T-helper 17 cell (primary cell): ENCODE measurements around the gene MOK. TPM values are rescaled to one million over a fixed set of nuclear protein-coding genes. Genes with fewer than 3 reads are reported as not detected.

ENCODE experiments used
- ATAC-seq: fragments of 150-1000 bp; cut with Tn5 transposase; 2 replicates; pipeline ENCODE4 v1.10.0; 2021; ENCODE audit warnings: mild to moderate bottlenecking, moderate library complexity
- DNase-seq, 3 donors: peaks; one replicate each; pipeline versions ENCODE4 v3.0.0 to v3.0.0-alpha.2; 2020 to 2021
- H3K9me3 ChIP-seq: one replicate; pipeline ENCODE4 v1.7.0; 2013; ENCODE audit warnings: low read length, mild to moderate bottlenecking; ENCODE audit not compliant: control insufficient read depth, poor library complexity, severe bottlenecking
- H3K27ac Mint-ChIP-seq: one replicate; pipeline ENCODE4 v1.8.0; 2022; ENCODE audit warnings: mild to moderate bottlenecking, moderate library complexity, mixed read lengths
- H3K27me3 Mint-ChIP-seq: one replicate; pipeline ENCODE4 v1.8.0; 2022; ENCODE audit warnings: mixed read lengths
- H3K36me3 Mint-ChIP-seq: one replicate; pipeline ENCODE4 v1.8.0; 2022; ENCODE audit warnings: low read depth, mixed read lengths
- H3K4me1 Mint-ChIP-seq: one replicate; pipeline ENCODE4 v1.8.0; 2022; ENCODE audit warnings: mild to moderate bottlenecking, mixed read lengths
- H3K4me3 Mint-ChIP-seq: one replicate; pipeline ENCODE4 v1.8.0; 2022; ENCODE audit warnings: mild to moderate bottlenecking, moderate library complexity, mixed read lengths
- total RNA-seq, 4 donors: library from RNA in 2 of 4; stranded (reverse) in 2 of 4; gene quantifications; one replicate each; pipeline ENCODE4 v1.2.3 and lab custom pipeline; 2022 to 2026

Gene MOK
- total RNA-seq, 2 donors from 2014 or later = 3.7 to 4.7 TPM

DNA sequence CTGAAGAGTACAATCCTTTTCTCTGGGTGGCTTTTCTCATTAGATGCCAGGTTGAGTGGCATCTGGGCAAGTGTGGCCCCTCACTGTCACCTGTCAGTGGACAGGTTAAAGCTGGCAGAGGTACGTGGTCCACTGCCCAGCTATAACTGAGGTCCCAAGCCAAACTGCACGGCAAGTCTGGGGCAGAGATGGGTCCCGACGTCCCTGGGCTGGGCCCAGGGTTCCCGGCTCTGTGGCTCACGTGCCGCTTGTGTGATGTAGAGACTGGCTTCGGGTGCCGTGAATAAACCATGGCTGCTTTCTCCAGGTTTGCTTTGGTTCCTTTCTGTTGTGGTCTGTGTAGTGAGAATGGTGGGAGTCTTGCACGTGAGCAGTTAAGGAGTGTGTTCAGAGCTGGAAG, 87.6 kb downstream of the MOK start:
- ATAC-seq = no peak
- Mint-ChIP-seq H3K4me1 (peaks cover 10% of the 10 kb centered on the region), H3K4me3 (no peak overlapping the region), H3K27ac (peak overlapping the region; percentile 49), H3K27me3 (no peaks in the 10 kb centered on the region), H3K36me3 (no peaks in the 10 kb centered on the region)
- no peaks in the 10 kb centered on the region for H3K9me3 ChIP-seq
- DNase-seq = no peak

DNA sequence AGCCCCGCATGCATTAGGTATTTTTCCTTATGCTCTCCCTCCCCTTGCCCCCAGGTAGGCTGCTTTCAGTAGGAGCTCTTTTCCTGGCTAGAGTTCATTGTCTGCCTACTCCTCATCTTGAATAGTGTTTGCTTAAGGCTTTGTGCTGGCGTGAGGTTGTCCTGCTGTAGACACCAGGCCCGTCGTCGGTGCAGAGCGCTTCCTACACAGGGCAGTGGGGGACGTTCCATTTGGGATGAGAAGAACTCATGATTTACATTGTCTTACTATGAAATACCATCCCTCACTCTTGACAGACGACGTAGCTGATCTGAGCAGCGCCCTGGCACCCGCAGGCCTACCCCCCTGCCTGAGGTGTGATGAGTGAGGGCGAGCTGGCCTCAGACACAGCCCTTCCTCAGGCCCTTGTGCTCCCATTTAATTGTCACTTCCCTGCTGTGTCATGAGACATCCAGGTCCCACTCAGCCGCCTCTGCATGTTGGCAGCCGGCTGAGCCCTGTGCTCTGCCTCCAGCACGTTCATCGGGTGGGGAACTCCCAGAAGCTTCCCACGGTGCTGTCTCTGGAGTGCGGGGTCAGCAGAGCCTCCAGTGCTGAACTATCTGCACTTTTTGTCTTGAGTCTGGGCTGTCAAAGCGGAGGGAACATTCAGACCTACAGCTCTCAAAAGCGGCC, 89.3 kb downstream of the MOK start:
- Mint-ChIP-seq H3K4me3 (no peak overlapping the region), H3K36me3 (no peaks in the 10 kb centered on the region), H3K27me3 (no peaks in the 10 kb centered on the region), H3K4me1 (peaks cover 10% of the 10 kb centered on the region), H3K27ac (no peak overlapping the region)
- DNase-seq (no peak), ATAC-seq (no peak)
- no peaks in the 10 kb centered on the region for H3K9me3 ChIP-seq

DNA sequence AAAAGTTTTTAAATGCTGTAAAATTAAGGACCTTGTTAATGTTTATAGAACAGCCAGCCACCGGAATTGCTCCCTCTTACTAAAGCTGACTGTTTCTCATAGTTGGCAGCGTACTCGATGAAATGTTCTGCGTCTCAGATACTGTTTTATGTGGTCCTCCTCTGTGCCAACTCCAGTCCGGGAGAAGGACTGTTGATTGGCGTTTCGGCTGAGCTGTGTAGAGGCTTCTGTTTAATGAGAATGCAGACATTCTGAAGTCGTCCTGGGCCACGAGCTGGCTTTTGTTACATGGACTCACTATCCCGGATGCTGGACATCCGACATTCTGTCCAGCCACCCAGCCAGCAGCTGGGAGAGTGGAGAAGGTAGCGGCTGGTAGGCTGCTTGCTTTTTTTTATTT, 89.9 kb downstream of the MOK start:
- H3K9me3 ChIP-seq = no peaks in the 10 kb centered on the region
- Mint-ChIP-seq H3K36me3 (no peaks in the 10 kb centered on the region), H3K4me1 (peaks cover 10% of the 10 kb centered on the region), H3K27me3 (no peaks in the 10 kb centered on the region), H3K27ac (no peak overlapping the region), H3K4me3 (no peak overlapping the region)
- DNase-seq (no peak), ATAC-seq (no peak)

DNA sequence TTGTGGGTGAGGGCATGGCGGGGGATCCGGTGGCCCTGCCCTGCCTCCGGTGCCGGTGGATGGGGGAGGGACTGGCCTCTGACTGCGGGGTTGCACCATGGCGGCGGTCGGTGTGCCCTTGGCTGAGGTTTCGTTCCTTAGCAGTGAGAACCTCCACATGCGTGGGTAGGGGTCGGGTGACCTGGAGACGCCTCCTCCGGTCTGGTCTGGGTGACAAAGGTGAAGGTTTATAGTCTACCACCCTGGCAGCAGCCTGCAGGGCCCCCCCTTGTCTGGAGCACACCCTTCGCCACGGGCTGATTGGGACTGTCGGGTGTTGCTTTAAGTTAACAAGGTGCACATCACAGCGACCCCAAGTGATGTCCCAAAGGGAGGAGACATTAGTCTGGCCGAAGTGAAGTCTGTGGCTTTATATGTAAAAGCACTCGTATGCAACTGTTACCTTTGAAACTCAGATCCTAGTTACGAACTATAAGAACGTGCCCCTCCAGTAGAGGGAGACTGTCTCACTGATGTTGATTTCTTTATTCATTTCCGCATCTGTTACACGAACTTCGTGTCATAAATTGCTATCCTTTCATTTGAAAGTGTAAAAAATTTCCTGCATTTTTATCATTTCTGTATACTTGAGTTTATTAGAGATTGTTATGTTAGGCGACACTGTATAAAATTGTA, 90.8 kb downstream of the MOK start:
- no peak for ATAC-seq
- Mint-ChIP-seq H3K4me1 (peaks cover 9% of the 10 kb centered on the region), H3K27me3 (no peaks in the 10 kb centered on the region)

DNA sequence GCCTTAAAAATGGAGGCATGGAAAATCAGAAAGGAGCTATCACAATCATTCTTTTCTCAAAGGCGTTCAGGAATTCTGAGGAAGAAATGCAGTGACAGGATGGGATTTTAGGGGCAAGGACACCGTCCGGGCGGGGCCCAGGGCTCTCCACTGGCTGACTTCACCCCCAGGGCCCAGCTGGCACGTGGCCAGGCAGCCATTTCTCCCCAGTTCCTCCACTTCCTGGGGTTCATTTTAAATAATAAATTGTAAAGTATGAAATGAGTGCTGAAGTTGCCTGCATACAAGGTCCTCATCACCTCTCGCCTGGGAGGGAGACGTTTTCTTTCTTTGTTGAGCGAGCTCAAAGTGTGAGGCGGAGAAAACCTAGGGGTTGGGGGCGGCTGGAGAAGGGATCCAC, 91.5 kb downstream of the MOK start:
- DNase-seq (no peak), ATAC-seq (no peak)
- Mint-ChIP-seq H3K36me3 (peaks cover 4% of the 10 kb centered on the region), H3K4me1 (peaks cover 8% of the 10 kb centered on the region), H3K4me3 (no peak overlapping the region), H3K27ac (no peak overlapping the region), H3K27me3 (no peaks in the 10 kb centered on the region)
- no peaks in the 10 kb centered on the region for H3K9me3 ChIP-seq

More for the DNA sequence above, 90.8 kb downstream of the MOK start:
- no peak for DNase-seq
- no peak overlapping the region for H3K4me3 Mint-ChIP-seq
- H3K36me3 Mint-ChIP-seq = peaks cover 4% of the 10 kb centered on the region
- H3K9me3 ChIP-seq = no peaks in the 10 kb centered on the region
- H3K27ac Mint-ChIP-seq = no peak overlapping the region

DNA sequence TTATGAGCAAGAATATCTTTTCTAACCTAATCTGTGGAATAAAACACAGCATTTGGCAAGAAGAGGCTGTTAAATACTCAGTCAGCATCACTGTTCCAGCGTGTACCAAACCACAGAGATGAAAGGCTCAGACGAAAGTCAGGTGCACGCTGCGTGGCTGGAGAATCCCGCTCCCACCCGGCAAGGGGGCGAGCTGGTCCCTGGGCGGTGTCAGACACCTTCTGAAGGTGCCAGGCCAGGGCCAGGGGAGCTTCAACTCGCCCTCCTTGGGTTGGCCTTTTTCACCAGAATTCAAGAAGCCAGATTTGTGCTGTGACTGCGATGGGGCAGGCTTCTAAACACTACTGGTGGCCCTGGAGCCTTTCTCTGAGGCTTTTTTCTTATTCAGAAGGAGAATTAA, 92.1 kb downstream of the MOK start:
- H3K27ac Mint-ChIP-seq = no peak overlapping the region
- DNase-seq (no peak), ATAC-seq (no peak)
- no peak overlapping the region for H3K4me3 Mint-ChIP-seq
- no peaks in the 10 kb centered on the region for H3K9me3 ChIP-seq
- no peaks in the 10 kb centered on the region for H3K27me3 Mint-ChIP-seq
- H3K36me3 Mint-ChIP-seq = peaks cover 4% of the 10 kb centered on the region
- H3K4me1 Mint-ChIP-seq = peaks cover 8% of the 10 kb centered on the region

GRCh38 chr14:102212356-102212755, 92.6 kb downstream of the MOK start:
- H3K27me3 Mint-ChIP-seq = no peaks in the 10 kb centered on the region
- no peak overlapping the region for H3K4me3 Mint-ChIP-seq
- peaks cover 5% of the 10 kb centered on the region for H3K4me1 Mint-ChIP-seq
- ATAC-seq (no peak), DNase-seq (no peak)
- peaks cover 4% of the 10 kb centered on the region for H3K36me3 Mint-ChIP-seq
- H3K27ac Mint-ChIP-seq = no peak overlapping the region
- no peaks in the 10 kb centered on the region for H3K9me3 ChIP-seq

GRCh38 chr14:102211240-102211639, 93.7 kb downstream of the MOK start:
- no peak overlapping the region for H3K4me3 Mint-ChIP-seq

DNA sequence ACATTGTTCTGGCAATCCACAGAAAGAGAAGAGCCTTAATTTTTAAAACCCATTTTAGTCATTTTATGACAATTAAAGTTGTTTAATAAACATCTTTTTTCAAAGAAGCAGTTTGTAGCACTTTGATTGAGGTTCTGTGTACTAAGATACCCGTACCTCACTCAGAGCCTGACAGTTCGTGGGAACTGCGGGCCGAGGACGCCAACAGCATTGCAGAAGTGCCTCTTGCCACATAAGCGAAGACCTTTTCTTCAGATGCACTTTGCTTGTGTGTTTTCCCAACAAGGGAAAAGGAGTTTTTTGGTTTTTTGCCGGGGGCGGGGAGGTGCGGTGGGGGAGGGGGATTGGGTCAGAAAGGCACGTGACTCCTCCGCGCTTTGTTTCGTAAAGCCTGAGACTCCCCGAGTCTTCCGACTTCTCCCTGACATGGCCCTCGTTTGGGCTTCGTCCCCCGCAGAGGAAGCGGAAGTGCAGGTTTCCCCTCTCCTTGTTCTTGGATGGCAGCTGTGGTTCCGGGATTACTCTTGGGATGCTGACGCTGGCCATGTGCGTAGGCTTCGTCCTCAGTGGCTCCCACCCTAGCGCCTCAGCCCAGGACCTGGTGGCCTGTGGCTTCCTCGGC, 94.4 kb downstream of the MOK start:
- Mint-ChIP-seq H3K4me3 (no peak overlapping the region), H3K27ac (no peak overlapping the region), H3K4me1 (peaks cover 5% of the 10 kb centered on the region), H3K27me3 (no peaks in the 10 kb centered on the region), H3K36me3 (peaks cover 4% of the 10 kb centered on the region)
- ATAC-seq = no peak
- H3K9me3 ChIP-seq = no peaks in the 10 kb centered on the region
- no peak for DNase-seq

More at GRCh38 chr14:102211240-102211639, 93.7 kb downstream of the MOK start:
- Mint-ChIP-seq H3K36me3 (peaks cover 4% of the 10 kb centered on the region), H3K4me1 (peaks cover 5% of the 10 kb centered on the region), H3K27me3 (no peaks in the 10 kb centered on the region), H3K27ac (peak overlapping the region; percentile 60)
- DNase-seq (no peak), ATAC-seq (no peak)
- no peaks in the 10 kb centered on the region for H3K9me3 ChIP-seq

GRCh38 chr14:102209224-102209966, 95.6 kb downstream of the MOK start:
- no peak for ATAC-seq
- H3K27ac Mint-ChIP-seq = peak overlapping the region; percentile 76
- peaks cover 4% of the 10 kb centered on the region for H3K36me3 Mint-ChIP-seq
- no peak for DNase-seq
- peaks cover 5% of the 10 kb centered on the region for H3K4me1 Mint-ChIP-seq
- H3K4me3 Mint-ChIP-seq = no peak overlapping the region
- H3K9me3 ChIP-seq = no peaks in the 10 kb centered on the region
- H3K27me3 Mint-ChIP-seq = no peaks in the 10 kb centered on the region

DNA sequence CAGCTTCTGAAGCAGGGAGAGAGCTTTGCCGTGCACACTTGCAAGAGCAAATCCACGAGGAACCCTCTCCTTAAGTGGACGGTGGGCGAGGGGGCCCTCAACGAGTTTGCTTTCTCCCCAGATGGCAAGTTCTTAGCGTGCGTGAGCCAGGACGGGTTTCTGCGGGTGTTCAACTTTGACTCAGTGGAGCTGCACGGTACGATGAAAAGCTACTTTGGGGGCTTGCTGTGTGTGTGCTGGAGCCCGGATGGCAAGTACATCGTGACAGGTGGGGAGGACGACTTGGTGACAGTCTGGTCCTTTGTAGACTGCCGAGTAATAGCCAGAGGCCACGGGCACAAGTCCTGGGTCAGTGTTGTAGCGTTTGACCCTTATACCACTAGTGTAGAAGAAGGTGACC, 96.2 kb downstream of the MOK start:
- H3K36me3 Mint-ChIP-seq = peaks cover 4% of the 10 kb centered on the region
- no peak for ATAC-seq

DNA sequence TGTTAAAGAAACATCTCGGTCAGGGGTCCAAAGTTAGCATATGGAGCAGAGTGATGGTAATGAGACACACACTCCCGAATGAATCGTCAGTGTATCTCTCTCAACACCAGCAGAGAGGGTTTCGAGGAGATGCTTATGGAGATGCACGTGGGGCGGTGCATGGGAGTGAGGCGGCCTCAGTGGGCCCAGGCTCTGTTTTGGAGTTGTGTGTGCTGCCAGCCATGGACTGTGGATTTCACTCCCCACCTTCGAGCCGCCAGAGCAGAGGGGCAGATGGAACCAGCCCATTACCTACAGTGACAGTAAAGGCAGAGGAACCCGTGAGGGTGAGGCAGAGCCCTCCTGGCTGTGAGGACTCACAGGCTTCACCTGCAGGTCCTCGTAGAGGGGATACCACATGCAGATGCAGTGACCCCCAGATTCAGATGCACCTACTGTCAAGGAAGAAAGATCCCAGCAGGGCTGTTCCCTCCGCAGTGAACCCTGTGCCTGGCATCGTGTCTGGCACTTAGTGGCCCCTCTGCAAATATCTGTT, 97.1 kb downstream of the MOK start:
- H3K4me3 Mint-ChIP-seq = no peak overlapping the region
- peaks cover 7% of the 10 kb centered on the region for H3K4me1 Mint-ChIP-seq
- ATAC-seq = no peak
- peak overlapping the region; percentile 53 for H3K27ac Mint-ChIP-seq
- H3K36me3 Mint-ChIP-seq = peaks cover 4% of the 10 kb centered on the region
- no peaks in the 10 kb centered on the region for H3K27me3 Mint-ChIP-seq
- H3K9me3 ChIP-seq = no peaks in the 10 kb centered on the region
- no peak for DNase-seq

More for the DNA sequence above, 96.2 kb downstream of the MOK start:
- Mint-ChIP-seq H3K27me3 (no peaks in the 10 kb centered on the region), H3K4me1 (peaks cover 7% of the 10 kb centered on the region), H3K27ac (peak overlapping the region; percentile 76), H3K4me3 (no peak overlapping the region)
- H3K9me3 ChIP-seq = no peaks in the 10 kb centered on the region
- no peak for DNase-seq

GRCh38 chr14:102206918-102207317, 98.0 kb downstream of the MOK start:
- H3K27ac Mint-ChIP-seq = peak overlapping the region; percentile 53
- H3K9me3 ChIP-seq = no peaks in the 10 kb centered on the region
- H3K4me1 Mint-ChIP-seq = peaks cover 10% of the 10 kb centered on the region
- ATAC-seq (no peak), DNase-seq (no peak)
- peaks cover 4% of the 10 kb centered on the region for H3K36me3 Mint-ChIP-seq
- H3K27me3 Mint-ChIP-seq = no peaks in the 10 kb centered on the region
- H3K4me3 Mint-ChIP-seq = no peak overlapping the region
